NCI-H2029 (cell line): Measurements from ENCODE around the gene GAS7.
"Not testable (repeated sequence)": the region's sequence is repeated elsewhere in the genome, so short reads cannot be mapped to it uniquely, and the experiment has no call there.

Experiments
- DNase-seq: peaks from one replicate; lab custom pipeline; 2025; lab: John Stamatoyannopoulos, UW

Gene GAS7

GRCh38 chr17:9942885-9943284 lies 255.5 kb downstream of the GAS7 start:
- DNase-seq = no peak

GRCh38 chr17:9941305-9941704 lies 257.1 kb downstream of the GAS7 start:
- no peak for DNase-seq

DNA sequence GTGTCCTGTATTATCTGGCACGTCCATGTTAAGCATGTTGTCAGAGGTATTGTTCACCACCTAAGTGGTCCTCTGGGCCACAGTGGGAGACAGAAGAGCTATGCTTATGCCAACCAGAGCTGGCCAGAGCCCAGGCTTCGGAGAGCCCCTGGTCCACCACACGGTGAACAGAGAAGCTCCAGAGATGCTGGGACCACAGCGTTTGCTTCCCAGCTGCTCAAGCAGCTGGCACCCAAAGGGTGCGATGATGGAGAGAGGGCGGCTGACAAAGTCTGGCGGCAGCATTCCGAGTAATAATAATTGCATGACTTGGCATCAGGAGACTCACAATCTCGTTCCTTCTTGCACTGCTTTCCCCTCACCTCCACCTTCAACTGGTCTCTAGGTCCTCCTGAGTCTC lies 257.6 kb downstream of the GAS7 start:
- DNase-seq = no peak

DNA sequence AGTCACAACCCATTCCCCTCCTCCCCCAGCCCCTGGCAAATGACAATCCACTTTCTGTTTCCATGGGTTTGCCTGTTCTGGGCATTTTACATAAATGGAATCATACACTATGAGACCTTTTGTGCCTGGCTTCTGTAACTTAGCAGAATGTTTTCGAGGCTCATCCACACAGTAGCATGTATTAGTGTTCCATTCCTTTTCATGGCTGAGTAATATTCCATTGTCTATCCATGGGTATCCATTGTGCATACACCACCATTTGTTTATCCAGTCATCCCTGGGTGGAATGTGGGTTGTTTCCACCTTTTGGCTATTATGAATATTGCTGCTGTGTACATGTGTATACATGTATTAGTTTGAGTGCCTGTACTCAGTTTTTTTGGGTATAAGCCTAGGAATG lies 259.6 kb downstream of the GAS7 start:
- DNase-seq = no peak

DNA sequence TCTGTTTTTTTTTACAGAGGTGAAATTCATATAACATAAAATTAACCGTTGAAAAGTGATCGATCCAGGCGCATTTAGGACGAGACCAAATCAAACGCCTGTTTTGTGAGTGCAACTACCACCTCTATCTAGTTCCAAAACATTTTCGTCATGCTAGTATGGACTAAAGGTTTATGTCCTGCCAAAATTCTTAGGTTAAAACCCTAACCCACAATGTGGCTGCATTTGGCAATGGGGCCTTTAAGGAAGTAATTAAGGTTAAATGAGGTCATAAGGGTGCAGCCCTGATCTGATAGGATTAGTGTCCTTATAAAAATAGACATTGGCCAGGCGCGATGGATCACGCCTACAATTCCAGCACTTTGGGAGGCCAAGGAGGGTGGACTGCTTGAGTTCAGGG lies 260.5 kb downstream of the GAS7 start:
- no peak for DNase-seq

GRCh38 chr17:9937241-9937761 lies 261.1 kb downstream of the GAS7 start:
- DNase-seq = no peak

DNA sequence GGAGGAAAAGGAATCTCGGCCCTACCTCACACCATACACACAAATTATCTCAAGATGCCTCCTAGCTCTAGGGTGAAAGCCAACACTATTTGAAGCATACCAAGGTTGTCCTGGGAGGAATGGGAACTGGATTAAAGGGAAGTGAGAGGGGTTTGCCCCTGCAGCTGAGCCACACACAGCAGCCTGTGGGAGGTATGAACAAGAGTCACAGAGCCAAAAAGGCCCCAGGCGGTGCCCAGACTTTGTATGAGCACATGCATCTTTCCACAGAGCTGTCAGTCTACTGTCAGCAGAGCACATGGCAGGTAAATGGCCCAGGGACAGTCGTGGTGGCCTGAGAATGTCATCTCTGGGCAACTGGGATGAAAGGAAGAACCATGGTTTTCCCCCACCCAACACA lies 262.3 kb downstream of the GAS7 start:
- no peak for DNase-seq

DNA sequence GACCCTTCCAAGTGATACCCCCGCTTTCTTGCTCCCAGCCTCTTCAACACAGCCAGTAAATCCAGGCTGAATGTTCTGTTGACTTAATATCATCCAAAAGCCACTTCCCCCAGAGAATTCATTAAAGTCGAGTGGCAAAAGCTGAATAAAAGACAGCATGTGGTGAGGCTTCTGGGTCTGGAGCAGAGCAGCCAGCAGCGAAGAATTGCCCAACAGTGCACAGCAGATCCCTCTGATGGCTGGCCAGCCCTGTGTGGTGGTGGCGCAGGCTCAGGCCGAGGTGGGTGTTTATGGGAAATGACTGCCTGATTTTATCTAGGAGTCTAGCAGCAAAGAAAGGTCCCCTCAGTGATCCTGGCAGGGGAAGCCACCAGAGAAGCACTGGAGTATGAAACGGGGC lies 263.0 kb downstream of the GAS7 start:
- no peak for DNase-seq

DNA sequence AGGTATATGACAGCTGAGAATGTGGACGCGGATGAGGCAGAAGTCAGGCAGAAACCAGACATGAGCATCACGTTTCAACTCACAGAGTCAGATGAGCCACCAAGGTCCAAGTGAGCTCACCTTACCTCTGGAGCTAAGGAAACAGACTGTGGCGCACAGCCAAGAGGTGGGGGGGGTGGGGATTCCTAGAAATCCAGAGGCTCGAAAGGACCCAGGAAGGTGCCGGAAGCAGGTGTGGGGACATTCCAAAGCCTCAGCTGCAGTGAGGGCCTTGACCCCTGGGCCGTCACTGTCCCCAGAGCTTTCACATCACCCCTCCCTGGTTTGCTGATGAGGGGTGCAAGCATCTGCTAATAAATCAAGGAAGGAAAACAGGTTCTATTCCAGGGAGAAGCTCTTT lies 264.1 kb downstream of the GAS7 start:
- DNase-seq = no peak

- DNase-seq = no peak
Observed at GRCh38 chr17:9932491-9932890, 265.9 kb downstream of the GAS7 start.

DNA sequence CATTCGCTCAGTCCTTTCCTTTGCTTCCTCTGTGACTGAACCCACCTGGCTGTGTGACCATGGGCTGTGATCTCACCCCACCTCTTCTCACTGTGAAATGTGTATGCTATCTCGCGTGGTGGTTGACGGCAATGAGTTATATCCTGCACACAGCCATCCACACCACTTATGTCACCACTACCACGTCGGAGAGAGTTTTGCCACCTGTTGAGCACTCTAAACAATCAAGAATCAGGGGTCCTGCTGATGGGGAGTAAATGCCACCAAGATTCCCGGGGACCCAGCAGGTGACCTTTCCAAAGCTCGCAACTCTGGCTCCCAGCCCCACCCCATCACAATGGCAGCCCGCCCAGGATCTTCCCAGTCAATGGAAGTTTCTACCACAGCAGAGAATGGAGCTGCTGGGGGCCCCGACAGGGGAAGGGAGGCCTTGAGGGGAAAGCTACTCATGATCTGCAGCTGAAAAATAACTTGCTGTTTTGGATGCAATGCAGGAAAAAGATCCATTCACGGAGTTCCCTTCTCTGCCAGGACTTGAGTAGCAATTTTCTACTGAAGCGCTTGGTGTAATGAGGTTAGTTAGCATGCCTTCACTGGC lies 267.2 kb downstream of the GAS7 start:
- no peak for DNase-seq

- no peak for DNase-seq
Observed at GRCh38 chr17:9929871-9930270, 268.5 kb downstream of the GAS7 start.

DNA sequence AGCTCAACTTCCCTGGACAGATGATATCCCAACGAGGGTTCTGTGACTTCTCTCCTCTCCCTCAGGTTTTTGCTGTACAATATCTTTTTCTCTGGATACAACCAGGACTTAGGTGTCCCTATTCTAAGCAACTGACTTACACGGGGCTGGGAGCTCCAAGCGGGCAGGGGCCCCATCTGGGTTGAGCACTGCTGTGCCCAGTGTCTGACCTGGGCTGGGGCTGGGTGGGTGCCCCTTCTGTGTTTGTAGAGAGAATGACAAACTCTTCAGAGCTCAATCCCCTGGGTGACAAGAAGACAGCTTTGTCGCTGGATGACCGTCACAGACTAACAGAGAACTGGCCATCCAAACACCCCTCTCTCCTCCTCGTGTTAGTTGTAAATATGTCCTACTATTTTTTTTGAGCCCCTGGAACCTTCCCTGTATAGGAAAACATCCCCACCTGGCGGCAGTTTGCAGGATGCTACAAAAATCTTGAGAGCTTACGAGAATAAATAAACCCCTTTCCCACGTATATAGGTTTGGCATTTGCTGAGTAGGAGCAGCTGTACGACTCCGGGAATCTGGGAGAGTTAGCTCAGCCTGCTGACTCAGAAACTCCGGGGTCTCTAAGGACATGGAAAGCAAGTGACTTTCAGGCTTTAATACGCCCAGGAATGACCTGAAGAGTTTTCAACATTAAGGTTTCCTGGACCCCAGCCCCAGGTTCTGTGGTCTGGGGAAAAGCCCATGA lies 269.6 kb downstream of the GAS7 start:
- no peak for DNase-seq

- DNase-seq = no peak
Observed at GRCh38 chr17:9926150-9926804, 272.1 kb downstream of the GAS7 start.

GRCh38 chr17:9925457-9925856 lies 272.9 kb downstream of the GAS7 start:
- no peak for DNase-seq

GRCh38 chr17:9924735-9925191 lies 273.6 kb downstream of the GAS7 start:
- DNase-seq = peak; percentile 16

DNA sequence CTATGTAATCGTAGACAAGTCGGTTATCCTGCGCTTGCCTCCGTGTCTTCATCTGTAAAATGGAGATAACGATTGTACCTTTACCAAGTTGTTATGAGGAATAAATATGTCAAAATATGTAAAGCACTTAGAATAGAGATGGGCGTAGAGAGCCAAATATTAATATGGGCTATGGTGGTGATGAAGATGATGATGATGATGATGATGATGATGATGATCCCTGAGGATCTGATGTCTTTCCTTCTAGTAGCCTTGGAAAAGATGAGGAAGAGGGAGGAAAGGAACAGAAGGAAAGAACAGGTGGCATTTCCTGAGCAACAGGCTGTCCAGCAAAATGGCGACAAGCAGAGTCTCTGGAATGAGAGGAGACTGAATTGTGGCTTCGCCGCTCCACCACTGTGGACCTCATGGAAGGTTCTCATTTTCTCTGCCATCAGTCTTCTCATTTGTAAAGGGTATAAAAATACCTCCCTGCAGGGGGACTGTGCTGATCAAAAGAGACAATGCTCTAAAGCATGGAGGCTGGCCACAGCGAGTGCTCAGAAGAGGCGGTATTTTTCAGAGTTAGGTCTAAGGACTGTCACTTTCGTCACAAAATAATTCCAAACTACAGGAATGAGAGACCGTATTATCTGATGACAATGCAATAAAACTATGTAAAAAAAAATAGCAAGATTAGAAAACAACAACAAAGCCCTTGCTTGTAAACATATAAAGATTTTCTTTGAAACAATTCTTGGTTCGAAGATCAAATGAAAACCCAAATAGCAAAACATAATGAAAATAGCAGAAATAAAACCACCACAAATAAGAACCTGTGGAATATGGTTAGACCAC lies 276.2 kb downstream of the GAS7 start:
- no peak for DNase-seq

DNA sequence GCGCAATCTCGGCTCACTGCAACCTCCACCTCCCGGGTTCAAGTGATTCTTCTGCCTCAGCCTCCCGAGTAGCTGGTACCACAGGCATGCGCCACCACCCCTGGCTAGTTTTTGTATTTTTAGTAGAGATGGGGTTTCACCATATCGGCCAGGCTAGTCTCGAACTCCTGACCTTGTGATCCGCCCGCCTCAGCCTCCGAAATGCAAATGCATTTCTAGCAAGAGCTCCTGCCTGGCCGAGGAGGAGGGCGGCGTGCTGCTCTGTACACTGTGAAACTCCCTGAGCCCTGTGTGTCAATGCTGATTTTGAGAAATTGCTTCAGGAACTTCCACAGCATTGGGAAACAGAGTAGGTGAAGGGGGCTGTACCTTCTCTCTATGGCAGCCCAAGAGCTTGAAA lies 277.2 kb downstream of the GAS7 start:
- DNase-seq = not testable (repeated sequence)

DNA sequence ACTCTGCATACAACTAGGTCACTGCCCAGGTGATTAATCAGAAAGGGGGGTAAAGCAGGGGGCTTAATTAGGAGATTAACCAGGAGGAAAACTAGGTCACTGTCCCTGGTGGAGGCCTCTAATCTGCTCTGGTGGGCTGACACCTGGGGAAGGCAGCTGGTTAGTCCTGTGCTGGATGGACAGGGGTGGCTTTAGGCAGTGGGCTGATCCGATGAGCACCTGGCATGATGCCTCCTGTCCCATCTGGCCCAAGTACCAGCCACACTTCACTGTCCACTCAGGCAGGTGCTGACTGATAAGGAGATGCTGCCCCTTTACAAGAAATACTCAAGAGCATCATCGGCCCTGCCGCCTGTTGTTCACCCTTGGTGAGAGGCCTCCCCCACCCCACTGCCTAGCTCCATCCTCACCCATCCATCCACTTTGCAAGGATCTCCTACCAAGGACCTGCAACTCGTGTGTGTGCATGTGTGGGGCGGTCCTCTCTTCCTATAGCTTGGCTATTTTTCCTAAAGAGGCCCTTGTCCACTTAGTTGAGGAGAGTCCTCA lies 279.5 kb downstream of the GAS7 start:
- DNase-seq = no peak

DNA sequence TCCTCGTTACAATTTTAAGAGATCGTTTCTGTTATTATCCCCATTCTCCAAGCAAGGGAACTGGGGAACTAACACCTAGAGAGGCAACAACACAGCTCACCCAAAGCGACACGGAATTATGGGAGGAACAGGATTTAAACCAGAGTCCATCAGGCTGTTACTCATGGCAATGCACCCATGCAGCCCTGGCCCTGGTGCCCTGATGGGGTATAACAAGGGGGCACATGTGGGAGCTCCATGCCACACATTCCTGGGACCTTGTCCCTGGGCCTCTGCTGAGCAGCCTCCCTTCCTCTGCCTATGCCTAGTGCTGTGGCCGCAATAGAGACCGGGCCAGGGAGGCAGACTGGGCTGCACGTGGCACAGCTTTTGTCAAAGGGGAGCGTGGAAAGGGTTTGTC lies 280.1 kb downstream of the GAS7 start:
- no peak for DNase-seq

- no peak for DNase-seq
Observed at GRCh38 chr17:9917801-9918200, 280.6 kb downstream of the GAS7 start.

GRCh38 chr17:9917131-9917530 lies 281.3 kb downstream of the GAS7 start:
- DNase-seq = no peak
